Keratinocyte (primary cell): ENCODE results near the gene SIGLEC14. TPM values are rescaled to one million over a fixed set of nuclear protein-coding genes. Genes with fewer than 3 reads are reported as not detected.
A peak's percentile ranks its signal among the peaks of the same experiment; 100 is the strongest.
"Not testable (repeated sequence)": the region's sequence is repeated elsewhere in the genome, so short reads cannot be mapped to it uniquely, and the experiment has no call there.

ENCODE experiments used
- DNase-seq: peaks from one replicate; pipeline ENCODE4 v3.0.0-alpha.2; 2011; ENCODE audit warnings: low read depth, missing footprints, low spot score
- FAIRE-seq: peaks from 2 replicates; lab custom pipeline; 2011; peaks lifted over from hg19 to GRCh38; lab: Jason Lieb, UNC
- H2AFZ ChIP-seq: 2 replicates; pipeline ENCODE4 v1.6.0; 2012; ENCODE audit warnings: low read length, control low read depth, inconsistent platforms; ENCODE audit not compliant: control insufficient read depth
- H3K27ac ChIP-seq: 2 replicates; pipeline ENCODE4 v1.5.1; 2011; ENCODE audit warnings: low read length; ENCODE audit not compliant: control insufficient read depth, insufficient read depth
- H3K27me3 ChIP-seq: 3 replicates; pipeline ENCODE4 v1.6.0; 2011; ENCODE audit warnings: low read length; ENCODE audit not compliant: control insufficient read depth, insufficient read depth; ENCODE audit errors: extremely low read depth
- H3K36me3 ChIP-seq, 2 experiments: 2 replicates in 1 of 2; 3 replicates in 1 of 2; pipeline ENCODE4 v1.5.1; 2011; ENCODE audit warnings: low read length in 2 of 2, mild to moderate bottlenecking in 1 of 2; ENCODE audit not compliant: control insufficient read depth in 2 of 2, insufficient read depth in 2 of 2; ENCODE audit errors: extremely low read depth in 1 of 2
- H3K4me1 ChIP-seq: 3 replicates; pipeline ENCODE4 v1.5.1; 2011; ENCODE audit warnings: low read length; ENCODE audit not compliant: control insufficient read depth, insufficient read depth; ENCODE audit errors: extremely low read depth
- H3K4me2 ChIP-seq: 3 replicates; pipeline ENCODE4 v1.6.0; 2011; ENCODE audit warnings: low read depth, low read length; ENCODE audit not compliant: control insufficient read depth, insufficient read depth; ENCODE audit errors: extremely low read depth
- H3K4me3 ChIP-seq, 3 experiments: fragments of 200-600 bp in 1 of 3; sonication (generic) in 1 of 3; 2 replicates in 2 of 3; 3 replicates in 1 of 3; pipeline ENCODE4 v1.5.1; 2011 to 2016; ENCODE audit warnings: low read length in 3 of 3, mild to moderate bottlenecking in 3 of 3, control low read depth in 2 of 3, inconsistent platforms in 1 of 3, low read depth in 1 of 3, mixed read lengths in 1 of 3, mixed run types in 1 of 3, moderate library complexity in 1 of 3; ENCODE audit not compliant: control insufficient read depth in 2 of 3, insufficient read depth in 2 of 3; ENCODE audit errors: extremely low read depth in 1 of 3
- H3K79me2 ChIP-seq: 2 replicates; pipeline ENCODE4 v1.6.0; 2012; ENCODE audit warnings: low read length; ENCODE audit not compliant: control insufficient read depth, insufficient read depth
- H3K9ac ChIP-seq: 3 replicates; pipeline ENCODE4 v1.6.0; 2011; ENCODE audit warnings: low read length; ENCODE audit not compliant: control insufficient read depth, insufficient read depth; ENCODE audit errors: extremely low read depth
- H3K9me1 ChIP-seq: 3 replicates; pipeline ENCODE4 v1.6.0; 2011; ENCODE audit warnings: low read length; ENCODE audit not compliant: control insufficient read depth, insufficient read depth; ENCODE audit errors: extremely low read depth
- H3K9me3 ChIP-seq: 2 replicates; pipeline ENCODE4 v1.5.1; 2012; ENCODE audit warnings: low read depth, low read length; ENCODE audit not compliant: control insufficient read depth
- H4K20me1 ChIP-seq: 3 replicates; pipeline ENCODE4 v1.6.0; 2011; ENCODE audit warnings: low read length; ENCODE audit not compliant: control insufficient read depth, insufficient read depth; ENCODE audit errors: extremely low read depth
- CTCF ChIP-seq, 3 experiments: IDR thresholded peaks in 1 of 3; conservative IDR thresholded peaks in 1 of 3; optimal IDR thresholded peaks in 1 of 3; 2 replicates in 2 of 3; 3 replicates in 1 of 3; pipeline versions ENCODE3 to v1.5.1; 2011; ENCODE audit warnings: low read length in 3 of 3, mild to moderate bottlenecking in 3 of 3, moderate library complexity in 2 of 3, control low read depth in 1 of 3, inconsistent platforms in 1 of 3; ENCODE audit not compliant: insufficient read depth in 2 of 3; ENCODE audit errors: extremely low read depth in 1 of 3
- EZH2 ChIP-seq: IDR thresholded peaks from one replicate; pipeline ENCODE4 v1.6.1; 2012; ENCODE audit warnings: inconsistent platforms, mild to moderate bottlenecking, low read length, moderate library complexity
- dilution Hi-C: fragments of 300-500 bp; cut with MboI; formaldehyde crosslinking; loops from one replicate; pipeline ENCODE4 v1.7.0; 2020; ENCODE audit warnings: low sequenced_read_pairs; ENCODE audit not compliant: extremely low pct_ligation_motif_present
- polyA plus RNA-seq, 5 experiments: library from polyadenylated mRNA; depleted of rRNA in 3 of 5; stranded (reverse) in 3 of 5; stranded (forward) in 1 of 5; unstranded in 1 of 5; fragments of >200 nt; gene quantifications; 1 replicate in 1 of 5; 2 replicates in 3 of 5; 3 replicates in 1 of 5; pipeline versions ENCODE4 v1.2.1 to v1.2.3, GENCODE V29; 2011 to 2012; ENCODE audit warnings: missing spikeins in 2 of 5, low read depth in 1 of 5, low replicate concordance in 1 of 5

SIGLEC14 gene
- polyA plus RNA-seq, 1 donor (not counting 4 experiments of a cell fraction or from before 2014, with no cell fraction given) = not detected

GRCh38 chr19:51676566-51677083 is 30.0 kb upstream of the SIGLEC14 start:
- H3K36me3 ChIP-seq = no peaks in the 10 kb centered on the region

GRCh38 chr19:51675911-51676565 is 29.4 kb upstream of the SIGLEC14 start:
- H3K27me3 ChIP-seq, H3K9me3 ChIP-seq, dilution Hi-C loops, H3K9ac ChIP-seq, H3K4me1 ChIP-seq, H3K27ac ChIP-seq, H3K4me2 ChIP-seq, H3K9me1 ChIP-seq, H3K79me2 ChIP-seq, FAIRE-seq, H3K36me3 ChIP-seq, DNase-seq, H2AFZ ChIP-seq, H4K20me1 ChIP-seq, H3K4me3 ChIP-seq: not testable (repeated sequence)
- TF ChIP-seq CTCF (optimal IDR thresholded peaks at IDR 0.05 in 1 of 3, IDR thresholded peaks at IDR 0.05 in 1 of 3, conservative IDR thresholded peaks at IDR 0.05 in 1 of 3; ENCODE audit: extremely low read depth in 1 of 3, insufficient read depth in 2 of 3, low read length in 3 of 3) = peak; percentile 44 to 62 (median 52)

More at GRCh38 chr19:51676566-51677083, 30.0 kb upstream of the SIGLEC14 start:
- H3K9me1 ChIP-seq = no peaks in the 10 kb centered on the region
- H3K4me1 ChIP-seq = no peaks in the 10 kb centered on the region
- no peaks in the 10 kb centered on the region for H4K20me1 ChIP-seq
- FAIRE-seq (no peak), DNase-seq (no peak)
- H3K27me3 ChIP-seq = peaks cover 2% of the 10 kb centered on the region
- no peaks in the 10 kb centered on the region for H3K79me2 ChIP-seq
- H3K4me3 ChIP-seq = no peak overlapping the region
- no peak overlapping the region for H3K4me2 ChIP-seq
- no peak for TF ChIP-seq EZH2
- no peak for TF ChIP-seq CTCF (optimal IDR thresholded peaks at IDR 0.05 in 1 of 3, IDR thresholded peaks at IDR 0.05 in 1 of 3, conservative IDR thresholded peaks at IDR 0.05 in 1 of 3; ENCODE audit: extremely low read depth in 1 of 3, insufficient read depth in 2 of 3, low read length in 3 of 3)
- H3K9ac ChIP-seq = no peak overlapping the region
- no peak overlapping the region for H2AFZ ChIP-seq
- H3K9me3 ChIP-seq = no peaks in the 10 kb centered on the region
- H3K27ac ChIP-seq = no peak overlapping the region
- dilution Hi-C loops = no loop called here
